Stomach (tissue), 4 donors: ENCODE data around the gene PDGFD.

ENCODE experiments used
- POLR2A ChIP-seq, 4 donors: fragments of 450-650 bp; IDR thresholded peaks; one replicate each; pipeline ENCODE4 v1.6.1; 2016; ENCODE audit warnings: antibody characterized with exemption in 4 of 4, control low read depth in 2 of 4, mild to moderate bottlenecking in 1 of 4, moderate library complexity in 1 of 4
- TF ChIP-seq, protein P1 (sequence below), 7 experiments: fragments of 450-650 bp in 4 of 7; fragments of 200-600 bp in 3 of 7; sonication (generic) in 3 of 7; IDR thresholded peaks; one replicate each; pipeline ENCODE4 v1.5.1; 2016 to 2019; ENCODE audit warnings: antibody characterized with exemption in 7 of 7, control low read depth in 2 of 7, mild to moderate bottlenecking in 1 of 7

DNA sequence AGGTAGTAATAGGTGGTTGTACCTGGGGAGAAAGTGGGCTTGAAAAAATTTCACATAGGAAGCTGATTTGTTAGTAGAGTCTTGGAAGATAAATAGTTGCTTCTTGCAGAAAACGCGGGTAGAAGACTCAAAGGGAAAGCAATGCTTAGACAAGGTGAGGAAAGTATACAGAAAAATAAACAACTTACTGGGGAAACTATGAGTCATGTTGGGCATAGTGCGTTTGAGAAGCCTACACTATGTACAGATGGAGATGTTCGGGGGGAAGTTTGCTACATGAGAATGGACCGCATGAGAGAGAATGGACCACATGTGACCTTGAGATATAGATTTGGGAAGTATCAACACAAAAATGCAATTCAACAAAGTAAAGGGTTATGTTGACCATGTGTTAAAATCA lies 214.2 kb downstream of the PDGFD start:
- TF ChIP-seq, protein P1, sequence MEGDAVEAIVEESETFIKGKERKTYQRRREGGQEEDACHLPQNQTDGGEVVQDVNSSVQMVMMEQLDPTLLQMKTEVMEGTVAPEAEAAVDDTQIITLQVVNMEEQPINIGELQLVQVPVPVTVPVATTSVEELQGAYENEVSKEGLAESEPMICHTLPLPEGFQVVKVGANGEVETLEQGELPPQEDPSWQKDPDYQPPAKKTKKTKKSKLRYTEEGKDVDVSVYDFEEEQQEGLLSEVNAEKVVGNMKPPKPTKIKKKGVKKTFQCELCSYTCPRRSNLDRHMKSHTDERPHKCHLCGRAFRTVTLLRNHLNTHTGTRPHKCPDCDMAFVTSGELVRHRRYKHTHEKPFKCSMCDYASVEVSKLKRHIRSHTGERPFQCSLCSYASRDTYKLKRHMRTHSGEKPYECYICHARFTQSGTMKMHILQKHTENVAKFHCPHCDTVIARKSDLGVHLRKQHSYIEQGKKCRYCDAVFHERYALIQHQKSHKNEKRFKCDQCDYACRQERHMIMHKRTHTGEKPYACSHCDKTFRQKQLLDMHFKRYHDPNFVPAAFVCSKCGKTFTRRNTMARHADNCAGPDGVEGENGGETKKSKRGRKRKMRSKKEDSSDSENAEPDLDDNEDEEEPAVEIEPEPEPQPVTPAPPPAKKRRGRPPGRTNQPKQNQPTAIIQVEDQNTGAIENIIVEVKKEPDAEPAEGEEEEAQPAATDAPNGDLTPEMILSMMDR (IDR thresholded peaks at IDR 0.05): no peak
- no peak for TF ChIP-seq POLR2A (IDR thresholded peaks at IDR 0.05)
